Kidney (tissue), 14 donors: ENCODE results near the gene NPB. TPM values are rescaled to one million over a fixed set of nuclear protein-coding genes. Genes with fewer than 3 reads are reported as not detected.

Experiments used
- DNase-seq, 5 donors: peaks; one replicate each; pipeline ENCODE4 v3.0.0-alpha.2; 2013 to 2020
- FAIRE-seq: peaks from 2 replicates; lab custom pipeline; 2012; peaks lifted over from hg19 to GRCh38; lab: Jason Lieb, UNC
- H3K27ac ChIP-seq, 2 donors: one replicate each; pipeline ENCODE4 v1.7.0; 2013; ENCODE audit warnings: low read depth in 2 of 2, low read length in 2 of 2, inconsistent platforms in 1 of 2
- H3K27me3 ChIP-seq: one replicate; pipeline ENCODE4 v1.7.1; 2013; ENCODE audit warnings: low read length, inconsistent platforms; ENCODE audit not compliant: control insufficient read depth, insufficient read depth
- H3K36me3 ChIP-seq, 3 donors: one replicate each; pipeline versions ENCODE4 v1.7.0 to v1.7.1; 2013; ENCODE audit warnings: low read length in 3 of 3, control low read depth in 1 of 3, inconsistent platforms in 1 of 3; ENCODE audit not compliant: insufficient read depth in 3 of 3, control insufficient read depth in 2 of 3
- H3K4me1 ChIP-seq, 3 donors: one replicate each; pipeline versions ENCODE4 v1.7.0 to v1.7.1; 2013; ENCODE audit warnings: low read length in 3 of 3, inconsistent platforms in 1 of 3, low read depth in 1 of 3; ENCODE audit not compliant: control insufficient read depth in 2 of 3, insufficient read depth in 2 of 3
- H3K4me3 ChIP-seq, 3 donors: one replicate each; pipeline versions ENCODE4 v1.7.0 to v1.8.1; 2013; ENCODE audit warnings: low read length in 3 of 3, control low read depth in 1 of 3, inconsistent platforms in 1 of 3
- H3K9ac ChIP-seq, 3 donors: one replicate each; pipeline versions ENCODE4 v1.7.0 to v1.7.1; 2013; ENCODE audit warnings: low read length in 3 of 3, control low read depth in 1 of 3, inconsistent platforms in 1 of 3
- H3K9me3 ChIP-seq, 3 donors: one replicate each; pipeline versions ENCODE4 v1.7.0 to v1.7.1; 2013; ENCODE audit warnings: low read length in 3 of 3, control low read depth in 1 of 3, inconsistent platforms in 1 of 3; ENCODE audit not compliant: control insufficient read depth in 2 of 3, insufficient read depth in 1 of 3
- CTCF ChIP-seq: IDR thresholded peaks from 3 replicates; pipeline ENCODE4 v1.5.1; 2012; ENCODE audit warnings: mild to moderate bottlenecking, moderate library complexity, borderline replicate concordance; ENCODE audit not compliant: insufficient read depth; ENCODE audit errors: extremely low read depth
- intact Hi-C: fragments of 100-400 bp; cut with DNase I; formaldehyde crosslinking; loops from one replicate; pipeline ENCODE4 v1.11.1; 2022
- polyA plus RNA-seq: library from polyadenylated mRNA; stranded (reverse); fragments of 350-450 nt; fragmentation: Illumina TruSeq; extraction: RNeasy Lipid Tissue Mini Kit (QIAGEN cat#74804); gene quantifications from one replicate; pipeline ENCODE4 v1.2.3, GENCODE V29; 2014; ENCODE audit warnings: low read depth, low replicate concordance; ENCODE audit not compliant: insufficient read depth
- total RNA-seq: library from RNA; stranded (reverse); fragmentation: NEBNext Ultra II Directional; extraction: Animal tissue kit (Norgen Biotek cat#: 25700); gene quantifications from one replicate; pipeline ENCODE4 v1.2.1, GENCODE V29; 2021
- donor health status: control.
- donor health status: control.
- donor health status: control.
- donor health status: control.
- donor health status: control.
- donor health status: DM: yes; HTN: yes; CAD: no.
- donor health status: Normal renal cell carcinoma (clear cell type).

The NPB gene
- total and polyA plus RNA-seq, 2 donors from 2014 or later: 0.66 to 1.4 TPM

DNA sequence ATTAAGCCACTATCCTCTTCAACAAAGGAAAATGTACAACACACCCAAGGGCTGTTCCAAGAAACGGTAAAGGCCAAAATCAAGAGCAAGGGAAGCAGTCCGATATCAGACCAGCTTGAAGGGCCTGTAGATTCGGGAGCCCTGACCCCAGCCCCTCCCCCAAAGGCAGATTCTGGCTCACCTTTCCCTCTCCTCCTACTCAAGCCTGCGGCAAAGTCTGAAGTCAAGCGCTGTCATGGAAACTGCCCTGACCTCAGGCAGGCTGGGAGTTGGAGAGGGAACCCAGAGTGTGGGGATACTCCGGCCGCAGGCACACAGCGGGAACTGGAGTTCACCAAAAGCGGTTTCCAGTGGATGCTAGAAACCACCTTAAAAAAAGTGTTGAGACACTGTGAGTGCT lies 12.4 kb upstream of the NPB start:
- no peak for TF ChIP-seq CTCF
- Histone ChIP-seq H3K27me3 (no peaks in the 10 kb centered on the region), H3K4me1 (peaks cover 0 to 9% (median 5%) of the 10 kb centered on the region in 3 donors), H3K9me3 (no peaks in the 10 kb centered on the region), H3K36me3 (peaks cover 0 to 27% (median 24%) of the 10 kb centered on the region in 3 donors), H3K4me3 (no peak overlapping the region), H3K9ac (no peak overlapping the region), H3K27ac (no peak overlapping the region)
- FAIRE-seq: no peak
- intact Hi-C loops: no loop called here
- no peak for DNase-seq

DNA sequence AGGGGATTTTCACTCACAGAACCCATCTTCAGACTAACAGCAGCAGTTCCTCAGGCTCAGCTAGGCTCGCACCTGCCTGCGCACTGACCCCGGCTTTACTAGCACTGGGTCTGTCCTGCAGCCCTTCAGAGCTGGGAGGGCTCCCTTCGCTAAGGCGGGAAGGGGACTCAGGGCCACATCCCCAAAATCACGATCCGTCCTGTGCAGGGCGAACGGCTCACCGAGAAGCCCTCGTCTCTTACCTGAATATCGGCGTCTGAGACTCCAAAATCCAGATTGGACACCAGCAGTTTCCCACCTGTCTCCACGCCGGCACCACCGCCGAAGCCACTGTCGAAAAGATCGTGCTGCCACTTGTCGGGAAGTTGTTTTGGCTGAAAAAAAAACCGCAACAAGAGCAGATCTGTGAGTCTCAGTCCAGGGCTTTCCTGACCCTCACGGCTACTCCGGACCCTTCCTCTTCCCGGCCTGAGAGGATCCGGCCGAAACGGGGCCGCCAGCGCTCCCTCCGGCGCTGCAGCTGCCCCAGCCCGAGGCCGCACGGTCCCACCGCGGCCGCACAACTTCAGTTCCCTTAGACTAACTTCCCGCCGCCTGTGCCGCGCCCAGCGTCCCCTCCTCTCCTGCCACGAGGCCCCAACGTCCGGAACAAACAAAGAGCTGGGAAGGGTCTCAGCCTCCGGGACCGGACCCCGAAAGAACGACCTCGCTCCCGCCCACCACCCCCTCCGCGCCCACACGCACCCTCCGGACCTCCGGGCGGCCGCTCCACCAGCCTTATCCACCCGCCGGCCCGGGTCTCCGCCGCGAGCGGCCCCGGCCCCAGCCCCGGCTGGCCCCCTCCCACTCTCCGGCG lies 11.4 kb upstream of the NPB start:
- no peak for TF ChIP-seq CTCF
- peak in 2 of 5 donors; percentile 29 to 76 for DNase-seq
- peaks cover 0 to 26% (median 21%) of the 10 kb centered on the region in 3 donors for H3K36me3 ChIP-seq

DNA sequence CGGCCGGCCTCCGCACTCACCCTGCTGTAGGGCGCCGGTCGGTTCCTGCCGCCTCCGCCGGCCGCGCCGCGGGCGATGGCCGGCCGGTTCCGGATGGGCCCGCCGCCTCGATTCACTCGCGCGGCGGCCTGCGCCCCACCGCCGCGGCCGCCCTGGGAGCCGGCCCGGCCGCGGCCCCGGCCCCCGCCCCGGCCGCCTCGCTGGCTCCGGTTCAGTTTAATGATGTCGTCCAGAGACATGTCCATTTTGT lies 10.8 kb upstream of the NPB start:
- no peak overlapping the region for H3K9ac ChIP-seq
- DNase-seq: no peak
- H3K27ac ChIP-seq: no peak overlapping the region
- no peak overlapping the region for H3K4me3 ChIP-seq
- FAIRE-seq: no peak
- no peak for TF ChIP-seq CTCF
- H3K27me3 ChIP-seq: no peaks in the 10 kb centered on the region
- peaks cover 0 to 5% (median 5%) of the 10 kb centered on the region in 3 donors for H3K4me1 ChIP-seq
- peaks cover 0 to 26% (median 16%) of the 10 kb centered on the region in 3 donors for H3K36me3 ChIP-seq
- H3K9me3 ChIP-seq: no peaks in the 10 kb centered on the region
- intact Hi-C loops: no loop called here

More for the DNA sequence above, 11.4 kb upstream of the NPB start:
- FAIRE-seq: no peak
- peak overlapping the region; percentile 24 to 81 (median 66) for H3K4me3 ChIP-seq
- peaks cover 0 to 7% (median 5%) of the 10 kb centered on the region in 3 donors for H3K4me1 ChIP-seq
- no peaks in the 10 kb centered on the region for H3K27me3 ChIP-seq
- intact Hi-C loops: no loop called here
- H3K27ac ChIP-seq: no peak overlapping the region
- H3K9ac ChIP-seq: peak overlapping the region in 2 of 3 donors; percentile 59 to 77
- no peaks in the 10 kb centered on the region for H3K9me3 ChIP-seq
